AG04450 (cell line): ENCODE measurements around the gene DYRK1A. TPM values are rescaled to one million over a fixed set of nuclear protein-coding genes. Genes with fewer than 3 reads are reported as not detected.

Source experiments
- CTCF ChIA-PET: fragments of 300-600, 350-600 bp; formaldehyde crosslinking; extraction: SDS; loops from one replicate; lab custom pipeline; 2022; ENCODE audit warnings: antibody characterized with exemption, inconsistent platforms; lab: Charles Lee
- POLR2A ChIA-PET: fragments of 350-600 bp; formaldehyde crosslinking; extraction: SDS; loops from one replicate; lab custom pipeline; 2021; ENCODE audit warnings: antibody characterized with exemption, inconsistent platforms; lab: Yijun Ruan, JAX
- DNase-seq: peaks from one replicate; pipeline ENCODE4 v3.0.0-alpha.2; 2011; ENCODE audit warnings: low read depth, low spot score
- H3K27ac ChIP-seq: one replicate; pipeline ENCODE4 v1.5.1; 2012; ENCODE audit warnings: low read depth, low read length, control low read depth
- H3K27me3 ChIP-seq: one replicate; pipeline ENCODE4 v1.6.0; 2012; ENCODE audit warnings: low read length; ENCODE audit not compliant: control insufficient read depth, insufficient read depth
- H3K4me3 ChIP-seq: 2 replicates; pipeline ENCODE4 v1.5.1; 2011; ENCODE audit warnings: mild to moderate bottlenecking, low read depth, low read length, control low read depth
- H3K9me3 ChIP-seq: 2 replicates; pipeline ENCODE4 v1.5.1; 2012; ENCODE audit warnings: low read length; ENCODE audit not compliant: control insufficient read depth, insufficient read depth
- CTCF ChIP-seq: IDR thresholded peaks from 2 replicates; pipeline ENCODE4 v1.5.1; 2011; ENCODE audit warnings: low read depth, low read length, control low read depth, inconsistent platforms
- polyA plus RNA-seq: library from polyadenylated mRNA; depleted of rRNA; stranded (reverse); fragments of >200 nt; gene quantifications from 2 replicates; pipeline ENCODE4 v1.2.3, GENCODE V29; 2011

The DYRK1A gene
- polyA plus RNA-seq, 1 experiment: 33.1 TPM

- Histone ChIP-seq H3K27me3 (no peaks in the 10 kb centered on the region), H3K9me3 (no peaks in the 10 kb centered on the region; the same call in 1 of the 2 replicates), H3K4me3 (no peak overlapping the region), H3K27ac (no peak overlapping the region)
- DNase-seq: no peak
- POLR2A ChIA-PET: no interaction called here
- TF ChIP-seq CTCF: no peak
- CTCF ChIA-PET: interaction anchor here (0.7 kb wide), 2 partner anchors 45 to 220 kb away, joined by 3 read pairs; no protein-coding TSS in a partner anchor
Measured at GRCh38 chr21:37454869-37455503, 88.4 kb downstream of the DYRK1A start.

- no peak for TF ChIP-seq CTCF
- no peaks in the 10 kb centered on the region for H3K27me3 ChIP-seq
- ChIA-PET CTCF (interaction anchor here (0.6 to 0.7 kb wide), 3 partner anchors 41 to 219 kb away, joined by 3 read pairs; no protein-coding TSS in a partner anchor), POLR2A (no interaction called here)
- no peaks in the 10 kb centered on the region; the same call in 1 of the 2 replicates for H3K9me3 ChIP-seq
- no peak for DNase-seq
- H3K27ac ChIP-seq: no peak overlapping the region
- no peak overlapping the region for H3K4me3 ChIP-seq
Measured at GRCh38 chr21:37455504-37455911, 88.9 kb downstream of the DYRK1A start.

DNA sequence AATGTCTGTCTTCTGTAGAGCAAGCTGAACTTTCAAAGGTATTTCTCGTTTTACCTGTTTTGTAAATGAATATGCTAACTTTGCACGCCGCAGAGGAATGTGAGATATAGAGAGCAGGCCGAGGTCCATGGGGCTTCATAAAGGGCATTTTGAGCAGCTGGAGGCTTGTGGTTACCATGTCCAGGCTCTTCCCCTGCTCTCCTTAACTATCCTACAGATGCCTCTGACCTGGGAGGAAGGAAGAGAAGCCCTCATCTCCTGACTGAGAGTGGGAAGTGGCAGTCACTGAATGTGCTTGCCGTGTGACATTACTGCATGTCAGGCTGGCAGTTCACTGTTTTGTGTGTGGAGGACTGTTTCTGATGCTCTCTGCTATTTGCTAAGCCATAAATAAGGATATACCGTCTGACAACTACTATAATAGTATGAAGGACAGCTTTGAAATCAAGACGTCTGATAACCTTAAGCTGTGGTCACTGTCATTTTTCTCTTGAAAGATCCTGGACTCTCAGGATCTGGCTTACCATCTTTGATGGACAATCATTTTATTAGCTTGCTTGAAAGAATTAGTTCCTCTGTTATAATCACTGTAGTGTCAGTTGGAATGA is 92.2 kb downstream of the DYRK1A start:
- TF ChIP-seq CTCF: no peak
- DNase-seq: no peak
- no peak overlapping the region for H3K4me3 ChIP-seq
- no peak overlapping the region for H3K27ac ChIP-seq
- POLR2A ChIA-PET: interaction anchor here (0.8 kb wide), 1 partner anchor 85 kb away, joined by 4 read pairs; no protein-coding TSS in a partner anchor
- no peaks in the 10 kb centered on the region for H3K9me3 ChIP-seq
- H3K27me3 ChIP-seq: no peaks in the 10 kb centered on the region
- CTCF ChIA-PET: interaction anchor here (0.6 to 1.2 kb wide), 3 partner anchors 41 to 109 kb away, joined by 3 to 4 read pairs (median 3); no protein-coding TSS in a partner anchor

DNA sequence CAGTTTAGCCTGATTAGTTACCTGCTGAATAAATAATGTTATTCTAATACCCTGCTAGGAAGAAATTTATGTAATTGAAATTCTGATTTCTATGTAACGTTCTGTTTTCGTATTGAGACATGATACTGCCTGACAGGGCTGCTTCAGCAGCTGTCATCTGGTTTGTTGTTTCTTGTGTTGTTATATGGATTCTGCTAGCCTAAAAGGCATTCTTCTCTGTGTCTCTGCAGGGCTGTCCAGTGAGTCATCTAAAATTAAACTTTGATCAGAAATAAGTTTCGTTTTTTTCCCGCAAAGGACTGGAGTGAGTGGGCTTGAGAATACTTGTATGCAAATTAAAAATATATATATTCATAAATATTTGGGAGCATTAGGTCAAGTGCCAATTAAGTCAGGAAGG is 93.0 kb downstream of the DYRK1A start:
- Histone ChIP-seq H3K9me3 (no peaks in the 10 kb centered on the region), H3K4me3 (no peak overlapping the region), H3K27me3 (no peaks in the 10 kb centered on the region), H3K27ac (no peak overlapping the region)
- CTCF ChIA-PET: interaction anchor here (1.2 kb wide), 1 partner anchor 108 kb away, joined by 4 read pairs; no protein-coding TSS in a partner anchor
- no peak for TF ChIP-seq CTCF
- DNase-seq: peak; percentile 30
- POLR2A ChIA-PET: no interaction called here

GRCh38 chr21:37460196-37460595 is 93.6 kb downstream of the DYRK1A start:
- Histone ChIP-seq H3K27me3 (no peaks in the 10 kb centered on the region), H3K4me3 (no peak overlapping the region), H3K27ac (no peak overlapping the region), H3K9me3 (no peaks in the 10 kb centered on the region)
- POLR2A ChIA-PET: no interaction called here
- TF ChIP-seq CTCF: peak; percentile 26; the same call in 1 of the 2 replicates
- CTCF ChIA-PET: interaction anchor here (1.2 kb wide), 1 partner anchor 107 kb away, joined by 4 read pairs; no protein-coding TSS in a partner anchor
- no peak for DNase-seq
